HG03575 (cell line): ENCODE results near the gene IGSF8.

Experiments
- ATAC-seq: cut with Tn5 transposase; IDR thresholded peaks from one replicate; pipeline ENCODE4 v1.9.1; 2021; ENCODE audit not compliant: unreplicated experiment, insufficient number of reproducible peaks, low FRiP score; ENCODE audit errors: extremely low read depth

Gene IGSF8

GRCh38 chr1:160075836-160076235, 22.6 kb downstream of the IGSF8 start:
- ATAC-seq, result no peak

DNA sequence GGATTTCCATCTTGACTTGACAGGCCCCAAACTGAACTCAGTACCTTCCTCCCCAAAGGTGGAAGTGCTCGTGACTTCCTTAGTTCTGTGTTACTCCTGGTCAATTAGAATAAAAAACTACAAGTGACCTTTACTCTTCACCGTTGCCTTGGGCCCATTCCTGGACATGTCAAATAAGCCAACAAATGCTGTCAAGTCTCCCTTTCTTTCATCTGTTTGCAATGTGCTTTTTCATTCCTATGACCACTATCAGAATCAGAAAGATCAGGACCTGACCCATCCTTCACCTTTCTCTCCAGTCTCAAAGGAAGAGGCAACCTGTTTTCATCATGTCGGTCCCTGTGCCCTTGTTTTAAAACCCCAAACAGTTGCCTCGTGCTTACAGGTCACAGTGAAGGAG, 23.6 kb downstream of the IGSF8 start:
- no peak for ATAC-seq

GRCh38 chr1:160071289-160071688, 27.1 kb downstream of the IGSF8 start:
- no peak for ATAC-seq

DNA sequence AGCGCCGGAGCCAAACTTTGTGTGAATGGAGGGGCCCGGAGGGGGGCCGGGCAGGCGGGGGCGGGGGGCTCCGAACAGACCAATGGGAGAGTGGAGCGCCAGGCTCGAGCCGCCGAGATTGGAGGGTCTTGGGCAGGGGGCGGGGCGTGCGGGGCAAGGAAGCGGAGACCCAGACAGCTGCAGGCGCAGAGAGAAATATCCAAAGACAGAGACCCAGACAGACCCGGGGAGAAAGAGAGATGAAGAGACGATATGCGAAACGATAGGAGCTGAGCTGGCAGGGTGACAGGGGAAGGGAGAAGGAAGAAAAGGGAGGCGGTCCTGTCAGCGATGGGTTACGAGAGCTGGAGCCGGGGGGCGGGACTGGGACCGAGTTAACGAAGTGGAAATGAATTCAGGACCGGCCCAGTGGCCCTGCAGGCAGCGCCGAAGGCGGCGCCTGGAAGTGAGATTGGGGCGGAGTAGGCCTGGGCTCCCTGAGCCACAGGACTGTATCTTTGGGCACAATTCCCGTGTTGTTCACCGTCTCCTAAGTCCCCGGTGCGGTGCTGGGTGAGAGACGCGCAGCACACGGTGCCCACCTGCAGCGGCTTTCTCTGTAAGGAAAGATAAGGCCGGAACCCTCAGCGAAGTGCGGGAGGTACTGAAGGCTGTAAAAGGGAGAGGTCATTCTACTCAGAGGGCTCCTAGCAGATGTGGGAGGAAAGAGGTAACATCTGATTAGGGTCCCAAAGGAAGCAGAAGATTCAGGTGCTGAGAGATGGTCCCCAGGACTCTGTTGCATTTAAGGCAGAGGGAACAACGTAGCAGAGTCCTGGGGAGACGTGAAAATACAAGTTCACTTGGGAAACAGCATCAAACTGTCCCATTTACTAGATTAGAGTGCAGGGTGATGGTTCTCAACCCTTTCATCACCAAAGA, 27.9 kb downstream of the IGSF8 start:
- ATAC-seq, result no peak

DNA sequence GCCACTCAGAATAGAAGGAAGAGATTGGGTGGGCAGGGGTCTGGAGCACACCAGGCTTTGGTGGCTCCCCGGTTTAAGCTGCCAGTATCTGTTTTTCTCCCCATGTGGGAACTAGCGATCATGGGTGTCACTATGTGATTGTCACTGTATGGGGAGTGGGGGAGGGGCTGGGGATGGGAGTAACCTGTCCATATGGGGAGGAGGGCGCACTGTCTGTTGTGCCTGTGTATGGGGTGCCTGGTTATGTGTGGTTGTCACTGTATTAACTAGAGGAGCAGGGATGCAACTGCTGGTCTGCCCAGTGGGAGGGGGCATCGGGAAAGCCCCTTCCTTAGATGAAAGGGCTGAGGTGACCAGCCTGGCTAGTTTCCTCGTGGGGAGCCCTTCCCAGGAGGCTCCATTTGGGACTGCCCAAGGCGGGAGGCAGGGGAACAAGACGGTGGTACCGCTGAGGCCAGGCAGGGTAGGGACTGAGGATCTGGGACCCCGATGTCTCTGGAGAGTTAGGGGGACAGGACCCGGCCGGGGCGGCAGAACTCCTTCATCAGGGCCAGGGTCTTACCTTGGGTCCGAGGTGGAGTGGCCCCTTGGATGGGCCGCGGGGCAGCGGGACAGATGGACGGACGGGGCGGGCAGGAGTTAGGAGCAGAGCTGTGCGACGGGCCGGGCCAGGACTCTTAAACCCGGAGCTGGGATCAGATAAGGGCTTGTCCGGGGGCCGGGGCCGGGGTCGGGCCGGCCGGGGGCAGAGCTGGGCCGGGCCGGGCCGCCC, 28.8 kb downstream of the IGSF8 start, which contains the start of gene KCNJ10:
Gene KCNJ10, minus strand, starts transcription at position 701 of the 772 bp plus-strand sequence. CDS start 27,628 bp downstream, outside the sequence.
- ATAC-seq, result no peak

DNA sequence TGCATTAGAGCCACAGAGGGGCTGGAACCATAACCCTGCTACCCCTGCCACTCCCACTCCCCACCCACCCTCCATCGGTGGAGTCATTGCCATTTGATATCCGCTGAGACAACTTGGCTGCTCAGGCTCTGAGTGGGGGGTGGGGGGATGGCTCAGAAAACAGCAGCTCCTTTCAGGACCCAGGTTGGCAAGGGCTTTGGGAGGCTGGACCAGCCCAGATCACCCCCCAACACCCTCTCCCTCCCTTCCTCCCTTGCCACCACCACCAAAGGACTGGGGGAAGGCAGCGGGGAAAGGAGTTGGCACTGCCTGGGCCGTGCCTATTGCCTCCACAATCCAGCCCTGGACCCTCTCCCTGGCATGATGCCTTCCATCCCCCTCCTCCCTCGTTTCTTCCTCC, 30.2 kb downstream of the IGSF8 start:
- ATAC-seq, result no peak

- no peak for ATAC-seq
Measured at GRCh38 chr1:160066829-160067745, 31.3 kb downstream of the IGSF8 start.

DNA sequence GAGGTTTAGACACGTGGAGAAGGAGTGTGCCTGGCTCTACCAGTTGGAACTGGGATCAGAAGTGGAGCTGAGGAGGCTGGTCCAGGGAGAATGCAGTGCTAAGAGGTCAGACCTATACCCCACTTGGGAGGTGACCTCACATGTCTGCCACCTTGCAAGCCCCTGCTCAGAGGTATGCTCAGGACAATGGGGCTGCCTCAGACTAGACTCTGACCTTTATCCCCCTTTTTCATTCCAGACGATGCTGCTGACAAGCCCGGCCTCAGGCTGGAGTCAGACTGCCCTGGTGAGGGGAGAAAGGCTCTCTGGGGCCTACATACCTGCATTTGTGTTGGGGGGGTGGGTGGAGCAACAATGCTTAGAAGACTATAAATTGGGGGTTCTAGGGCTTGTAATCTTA, 33.7 kb downstream of the IGSF8 start:
- no peak for ATAC-seq

- ATAC-seq, result no peak
Measured at GRCh38 chr1:160064164-160064563, 34.3 kb downstream of the IGSF8 start.

GRCh38 chr1:160063176-160063575, 35.2 kb downstream of the IGSF8 start:
- no peak for ATAC-seq

DNA sequence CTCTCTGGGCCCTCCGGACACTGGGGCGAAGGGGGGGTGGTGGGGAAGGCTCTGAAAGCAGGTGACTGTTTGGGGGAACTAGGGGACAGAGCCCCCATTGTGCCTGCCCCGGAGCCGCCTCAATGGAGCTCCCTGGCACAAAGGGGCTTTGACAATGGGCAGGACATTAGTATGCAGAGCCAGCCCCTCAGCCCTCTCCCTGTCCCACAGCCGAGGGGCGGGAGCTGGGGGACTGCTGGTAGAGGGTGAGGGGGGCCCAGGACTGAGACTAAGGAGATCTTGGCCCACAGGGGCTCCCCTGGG, 36.2 kb downstream of the IGSF8 start:
- ATAC-seq, result no peak

DNA sequence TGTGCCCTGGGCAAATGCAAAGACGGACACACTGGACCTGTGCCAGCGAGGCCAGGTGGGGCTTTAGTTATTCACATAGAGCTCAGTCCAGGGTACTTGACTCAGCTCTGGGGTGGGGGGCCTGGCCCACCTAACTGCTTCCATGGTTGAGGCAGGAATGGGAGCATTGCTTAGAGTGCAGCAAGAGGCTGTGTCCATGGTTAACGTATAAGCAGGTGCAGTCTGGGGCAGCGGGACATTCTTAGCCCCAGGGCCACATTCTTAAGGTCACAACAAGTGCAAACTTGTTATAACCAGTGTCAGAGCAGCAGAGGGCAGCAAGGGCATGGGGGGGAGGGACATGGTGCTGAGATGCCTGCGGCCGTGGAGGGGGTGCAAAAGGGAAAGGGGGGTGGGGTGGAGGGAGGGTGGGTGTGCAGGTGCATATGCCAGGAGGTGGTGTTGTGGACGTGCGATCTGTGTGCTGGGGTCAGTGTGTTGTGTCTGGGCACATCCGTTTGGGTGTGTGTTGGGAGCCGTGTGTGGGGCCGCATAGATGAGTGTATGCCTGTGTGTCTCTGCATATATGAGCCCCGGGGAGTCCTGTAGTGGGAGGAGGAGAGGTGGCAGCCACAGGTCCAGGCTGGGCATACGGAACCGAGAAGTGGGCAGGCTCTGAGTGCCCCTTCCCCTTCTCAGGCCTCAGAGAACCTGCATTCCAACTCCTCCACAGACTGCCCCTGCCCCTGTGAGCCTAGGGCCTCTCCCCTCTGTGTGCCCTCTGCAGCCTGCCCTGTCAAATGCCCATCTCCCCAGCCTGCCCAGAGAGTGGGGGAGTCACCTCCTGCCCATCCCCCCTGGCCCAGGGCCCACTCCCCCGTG, 36.8 kb downstream of the IGSF8 start:
- ATAC-seq, result no peak

GRCh38 chr1:160058087-160058486, 40.3 kb downstream of the IGSF8 start:
- no peak for ATAC-seq

- no peak for ATAC-seq
Measured at GRCh38 chr1:160056648-160057169, 41.7 kb downstream of the IGSF8 start.

DNA sequence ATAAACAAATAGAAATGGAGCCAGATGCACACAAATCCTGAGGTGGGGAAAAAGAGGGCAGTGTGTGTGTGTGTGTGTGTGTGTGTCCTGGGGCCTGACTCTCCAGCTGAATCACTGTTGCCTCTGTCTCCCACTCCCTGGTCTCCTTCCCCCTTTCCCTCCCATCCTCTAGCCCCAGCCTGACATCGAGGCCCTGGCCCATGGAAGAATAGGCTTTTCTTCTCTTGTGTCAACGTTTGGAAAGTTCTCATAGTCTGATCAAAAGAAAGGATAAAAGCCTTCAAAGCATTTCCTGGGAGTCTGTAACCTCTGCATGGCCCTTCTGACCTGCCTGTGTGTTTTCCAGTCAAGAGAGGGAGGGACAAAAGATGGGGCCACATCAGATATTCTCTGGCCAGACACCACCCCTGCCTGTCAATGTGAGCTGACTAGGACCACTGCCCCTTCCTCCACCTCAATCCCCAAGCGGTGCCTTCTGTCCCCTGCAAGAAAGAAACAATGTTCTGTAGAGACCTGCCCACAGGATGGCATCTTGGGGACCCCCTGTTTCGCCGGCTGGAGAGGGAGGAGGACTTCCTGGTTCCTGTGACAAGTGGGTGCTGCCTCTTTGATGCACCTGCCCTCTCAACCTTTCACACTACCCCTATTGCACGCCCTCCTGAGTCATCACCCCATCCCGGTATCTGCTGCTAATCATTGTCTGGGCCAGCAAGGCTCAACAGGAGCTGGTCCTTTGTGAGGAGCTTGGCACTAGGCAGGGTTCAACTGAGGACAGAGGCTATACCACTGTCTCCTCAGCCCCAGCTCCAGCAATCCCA, 44.7 kb downstream of the IGSF8 start:
- no peak for ATAC-seq

- no peak for ATAC-seq
Measured at GRCh38 chr1:160052936-160053335, 45.5 kb downstream of the IGSF8 start.

DNA sequence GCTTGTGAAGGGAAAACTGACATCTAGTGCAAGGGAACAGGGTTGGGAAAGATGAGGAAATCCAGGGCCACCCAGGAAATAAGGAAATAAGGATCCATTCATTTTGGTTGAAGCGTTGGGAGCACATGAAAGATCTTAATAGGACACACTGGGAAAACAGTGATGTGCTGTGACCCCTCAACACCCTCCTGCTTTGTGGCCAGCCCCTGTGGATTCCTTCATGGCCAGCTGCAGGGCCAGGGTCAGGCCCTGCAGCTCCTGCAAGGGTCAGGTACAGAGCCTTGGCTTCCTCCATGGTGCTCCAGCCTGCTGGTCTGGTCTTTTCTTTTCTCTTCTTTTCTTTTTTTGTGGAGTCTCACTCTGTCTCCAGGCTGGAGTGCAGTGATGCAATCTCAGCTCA, 47.8 kb downstream of the IGSF8 start:
- ATAC-seq, result no peak
